Smooth muscle cell (in vitro differentiated cells): ENCODE results near the gene MYT1. TPM values are rescaled to one million over a fixed set of nuclear protein-coding genes. Genes with fewer than 3 reads are reported as not detected.
"Not testable (repeated sequence)": the region's sequence is repeated elsewhere in the genome, so short reads cannot be mapped to it uniquely, and the experiment has no call there.

Experiments
- DNase-seq: peaks from one replicate; lab custom pipeline; 2025; ENCODE audit not compliant: unreplicated experiment; lab: John Stamatoyannopoulos, UW
- H2AFZ ChIP-seq: fragments of 200-600 bp; sonication (generic); 2 replicates; pipeline ENCODE4 v1.6.0; 2016; ENCODE audit warnings: antibody characterized with exemption, low read depth, mild to moderate bottlenecking
- H3F3A ChIP-seq: fragments of 200-600 bp; sonication (generic); 2 replicates; pipeline ENCODE4 v1.6.0; 2017; ENCODE audit warnings: antibody characterized with exemption, low read depth
- H3K27ac ChIP-seq: fragments of 200-600 bp; sonication (generic); 2 replicates; pipeline ENCODE4 v1.5.1; 2016; ENCODE audit warnings: low read depth, mild to moderate bottlenecking
- H3K27me3 ChIP-seq: fragments of 200-600 bp; sonication (generic); 2 replicates; pipeline ENCODE4 v1.6.1; 2016; ENCODE audit warnings: low read depth, mild to moderate bottlenecking
- H3K36me3 ChIP-seq: fragments of 200-600 bp; sonication (generic); 2 replicates; pipeline ENCODE4 v1.5.1; 2016; ENCODE audit warnings: low read depth
- H3K4me1 ChIP-seq: fragments of 200-600 bp; sonication (generic); 2 replicates; pipeline ENCODE4 v1.5.1; 2016; ENCODE audit warnings: low read depth
- H3K4me2 ChIP-seq: fragments of 200-600 bp; sonication (generic); 2 replicates; pipeline ENCODE4 v1.6.0; 2016; ENCODE audit warnings: mild to moderate bottlenecking
- H3K4me3 ChIP-seq: fragments of 200-600 bp; sonication (generic); 2 replicates; pipeline ENCODE4 v1.5.1; 2016; ENCODE audit warnings: mild to moderate bottlenecking
- H3K79me2 ChIP-seq: fragments of 200-600 bp; sonication (generic); 2 replicates; pipeline ENCODE4 v1.6.0; 2016; ENCODE audit warnings: low read depth, mild to moderate bottlenecking
- H3K9ac ChIP-seq: fragments of 200-600 bp; sonication (generic); 2 replicates; pipeline ENCODE4 v1.6.0; 2016; ENCODE audit warnings: low read depth
- H3K9me3 ChIP-seq: fragments of 200-600 bp; sonication (generic); replicated peaks from 2 replicates; pipeline ENCODE4 v1.5.1; 2016; ENCODE audit warnings: low read depth
- H4K20me1 ChIP-seq: fragments of 200-600 bp; sonication (generic); 2 replicates; pipeline ENCODE4 v1.6.0; 2016; ENCODE audit warnings: low read depth
- CTCF ChIP-seq: fragments of 200-600 bp; sonication (generic); IDR thresholded peaks from 2 replicates; pipeline ENCODE4 v1.5.1; 2017; ENCODE audit warnings: borderline replicate concordance, mild to moderate bottlenecking, antibody characterized with exemption; ENCODE audit not compliant: insufficient read depth, poor library complexity, severe bottlenecking
- WGBS: methylation state at CpG from one replicate; pipeline ENCODE4 v1.1.7; 2016; ENCODE audit warnings: low lambda C conversion rate; 5-methylcytosine and 5-hydroxymethylcytosine counted together
- polyA plus RNA-seq: library from polyadenylated mRNA; unstranded; fragments of >200 nt; fragmentation: Nextera tagmentation; extraction: Ambion mirVana; gene quantifications from 2 replicates; pipeline ENCODE4 v1.2.1, GENCODE V29; 2016
- total RNA-seq: library from RNA; depleted of rRNA; stranded (reverse); fragments of >200 nt; gene quantifications from 2 replicates; pipeline ENCODE4 v1.2.3, GENCODE V29; 2014

The MYT1 gene
- total and polyA plus RNA-seq, 2 experiments from 2014 or later: 0.09 TPM; not detected in 1

DNA sequence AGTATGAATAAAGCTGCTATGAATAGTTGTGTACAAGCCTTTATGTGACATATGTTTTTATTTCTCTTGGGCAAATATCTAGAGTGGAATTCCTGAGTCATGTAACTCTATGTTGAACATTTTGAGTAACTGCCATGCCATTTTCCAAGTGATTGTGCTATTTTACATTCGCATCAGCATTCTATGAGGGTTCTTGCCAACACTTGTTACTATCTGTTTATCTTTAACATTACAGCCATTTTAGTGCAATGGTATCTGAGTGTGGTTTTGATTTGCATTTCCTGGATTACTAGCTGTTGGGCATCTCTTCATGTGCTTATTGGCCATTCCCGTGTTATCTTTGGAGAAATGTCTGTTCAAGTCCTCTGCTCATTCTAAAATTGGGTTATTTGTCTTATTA lies 19.1 kb downstream of the MYT1 start:
- no peaks in the 10 kb centered on the region for H4K20me1 ChIP-seq
- no peak overlapping the region for H3K27ac ChIP-seq
- no peak overlapping the region for H3K9ac ChIP-seq
- H3K4me1 ChIP-seq: no peaks in the 10 kb centered on the region
- no peaks in the 10 kb centered on the region for H3K27me3 ChIP-seq
- no peak for TF ChIP-seq CTCF
- H2AFZ ChIP-seq: no peak overlapping the region
- H3F3A ChIP-seq: no peaks in the 10 kb centered on the region
- no peaks in the 10 kb centered on the region for H3K36me3 ChIP-seq
- WGBS: 93% methylated on average over 2 of the region's 2 CpGs
- no peak for DNase-seq
- H3K4me3 ChIP-seq: no peak overlapping the region
- H3K4me2 ChIP-seq: no peak overlapping the region
- H3K79me2 ChIP-seq: no peaks in the 10 kb centered on the region
- H3K9me3 ChIP-seq: no peaks in the 10 kb centered on the region

GRCh38 chr20:64184795-64185194 lies 20.5 kb downstream of the MYT1 start:
- no peak for DNase-seq

GRCh38 chr20:64185276-64185900 lies 21.1 kb downstream of the MYT1 start:
- Histone ChIP-seq H4K20me1 (no peaks in the 10 kb centered on the region), H3F3A (no peaks in the 10 kb centered on the region), H2AFZ (no peak overlapping the region), H3K4me1 (peaks cover 8% of the 10 kb centered on the region), H3K36me3 (no peaks in the 10 kb centered on the region), H3K27me3 (no peaks in the 10 kb centered on the region), H3K27ac (no peak overlapping the region), H3K9ac (no peak overlapping the region), H3K79me2 (no peaks in the 10 kb centered on the region), H3K4me3 (no peak overlapping the region), H3K9me3 (no peaks in the 10 kb centered on the region), H3K4me2 (no peak overlapping the region)
- DNase-seq: no peak
- TF ChIP-seq CTCF: no peak
- WGBS: 92% methylated on average over 9 of the region's 9 CpGs

More at GRCh38 chr20:64184795-64185194, 20.5 kb downstream of the MYT1 start:
- H3K4me2 ChIP-seq: no peak overlapping the region
- no peaks in the 10 kb centered on the region for H4K20me1 ChIP-seq
- H3F3A ChIP-seq: no peaks in the 10 kb centered on the region
- H3K79me2 ChIP-seq: no peaks in the 10 kb centered on the region
- peaks cover 8% of the 10 kb centered on the region for H3K4me1 ChIP-seq
- no peak overlapping the region for H3K9ac ChIP-seq
- no peak overlapping the region for H3K4me3 ChIP-seq
- 87% methylated on average over 12 of the region's 12 CpGs for WGBS
- H3K36me3 ChIP-seq: no peaks in the 10 kb centered on the region
- H3K27ac ChIP-seq: no peak overlapping the region
- no peaks in the 10 kb centered on the region for H3K9me3 ChIP-seq
- TF ChIP-seq CTCF: no peak
- no peak overlapping the region for H2AFZ ChIP-seq
- H3K27me3 ChIP-seq: no peaks in the 10 kb centered on the region

GRCh38 chr20:64186071-64186598 lies 21.9 kb downstream of the MYT1 start:
- H3F3A ChIP-seq: no peaks in the 10 kb centered on the region
- no peaks in the 10 kb centered on the region for H4K20me1 ChIP-seq
- no peak overlapping the region for H3K4me3 ChIP-seq
- WGBS: 96% methylated on average over 13 of the region's 13 CpGs
- no peak overlapping the region for H2AFZ ChIP-seq
- no peak overlapping the region for H3K4me2 ChIP-seq
- H3K27me3 ChIP-seq: no peaks in the 10 kb centered on the region
- DNase-seq: no peak
- no peak for TF ChIP-seq CTCF
- H3K4me1 ChIP-seq: peaks cover 8% of the 10 kb centered on the region
- H3K27ac ChIP-seq: no peak overlapping the region
- H3K9ac ChIP-seq: no peak overlapping the region
- H3K79me2 ChIP-seq: no peaks in the 10 kb centered on the region
- H3K9me3 ChIP-seq: no peaks in the 10 kb centered on the region
- H3K36me3 ChIP-seq: no peaks in the 10 kb centered on the region

DNA sequence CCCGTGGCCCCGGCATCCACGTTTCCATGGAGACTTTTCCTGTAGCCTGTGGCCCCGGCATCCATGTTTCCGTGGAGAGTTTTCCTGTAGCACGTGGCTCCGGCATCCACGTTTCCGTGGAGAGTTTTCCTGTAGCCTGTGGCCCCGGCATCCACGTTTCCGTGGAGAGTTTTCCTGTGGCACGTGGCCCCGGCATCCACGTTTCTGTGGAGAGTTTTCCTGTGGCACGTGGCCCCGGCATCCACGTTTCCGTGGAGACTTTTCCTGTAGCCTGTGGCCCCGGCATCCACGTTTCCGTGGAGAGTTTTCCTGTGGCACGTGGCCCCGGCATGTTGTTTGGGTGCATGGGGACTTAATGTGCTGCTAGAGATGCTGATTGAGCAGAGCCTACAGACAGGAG lies 23.0 kb downstream of the MYT1 start:
- not testable (repeated sequence) for H3K27ac ChIP-seq, H4K20me1 ChIP-seq, H3K4me2 ChIP-seq, H3F3A ChIP-seq, H2AFZ ChIP-seq, H3K4me1 ChIP-seq, H3K79me2 ChIP-seq, H3K4me3 ChIP-seq, H3K9me3 ChIP-seq, H3K27me3 ChIP-seq, DNase-seq, H3K9ac ChIP-seq, H3K36me3 ChIP-seq
- 99% methylated on average over 24 of the region's 24 CpGs for WGBS
